Astrocyte (in vitro differentiated cells and primary cell): ENCODE measurements around the gene ZNF81. TPM values are rescaled to one million over a fixed set of nuclear protein-coding genes. Genes with fewer than 3 reads are reported as not detected.

Source experiments
- DNase-seq: peaks from one replicate; pipeline ENCODE4 v3.0.0-alpha.2; 2010; ENCODE audit warnings: low read depth
- FAIRE-seq: peaks from 2 replicates; lab custom pipeline; 2011; peaks lifted over from hg19 to GRCh38; lab: Jason Lieb, UNC
- H2AFZ ChIP-seq: 2 replicates; pipeline ENCODE4 v1.6.0; 2012; ENCODE audit warnings: low read depth, low read length, inconsistent platforms
- H3K27ac ChIP-seq: 2 replicates; pipeline ENCODE4 v1.5.1; 2011; ENCODE audit warnings: low read depth, low read length, inconsistent platforms
- H3K27me3 ChIP-seq: 2 replicates; pipeline ENCODE4 v1.6.0; 2011; ENCODE audit warnings: low read length, inconsistent platforms; ENCODE audit not compliant: insufficient read depth
- H3K36me3 ChIP-seq: 2 replicates; pipeline ENCODE4 v1.5.1; 2011; ENCODE audit warnings: low read length, inconsistent platforms; ENCODE audit not compliant: insufficient read depth
- H3K4me1 ChIP-seq: 2 replicates; pipeline ENCODE4 v1.5.1; 2011; ENCODE audit warnings: low read length, inconsistent platforms; ENCODE audit not compliant: insufficient read depth
- H3K4me2 ChIP-seq: 2 replicates; pipeline ENCODE4 v1.6.0; 2012; ENCODE audit warnings: low read length, inconsistent platforms
- H3K4me3 ChIP-seq: 2 replicates; pipeline ENCODE4 v1.5.1; 2011; ENCODE audit warnings: low read depth, mild to moderate bottlenecking, low read length, inconsistent platforms; ENCODE audit not compliant: insufficient read depth
- H3K79me2 ChIP-seq: 2 replicates; pipeline ENCODE4 v1.6.0; 2012; ENCODE audit warnings: mild to moderate bottlenecking, low read length, inconsistent platforms; ENCODE audit not compliant: insufficient read depth
- H3K9ac ChIP-seq: 2 replicates; pipeline ENCODE4 v1.6.0; 2012; ENCODE audit warnings: mild to moderate bottlenecking, low read length, inconsistent platforms
- H3K9me3 ChIP-seq: 2 replicates; pipeline ENCODE4 v1.5.1; 2012; ENCODE audit warnings: low read depth, mild to moderate bottlenecking, low read length, inconsistent platforms; ENCODE audit not compliant: insufficient read depth
- H4K20me1 ChIP-seq: 2 replicates; pipeline ENCODE4 v1.6.0; 2012; ENCODE audit warnings: low read length, inconsistent platforms; ENCODE audit not compliant: insufficient read depth
- H3K27ac Mint-ChIP-seq: one replicate; pipeline ENCODE4 v1.8.0; 2021; ENCODE audit warnings: mild to moderate bottlenecking, mixed read lengths; ENCODE audit not compliant: unreplicated experiment
- H3K27me3 Mint-ChIP-seq: one replicate; pipeline ENCODE4 v1.8.0; 2021; ENCODE audit warnings: low read depth, mixed read lengths; ENCODE audit not compliant: unreplicated experiment
- H3K36me3 Mint-ChIP-seq: one replicate; pipeline ENCODE4 v1.8.0; 2021; ENCODE audit warnings: low read depth, mixed read lengths; ENCODE audit not compliant: unreplicated experiment
- H3K4me1 Mint-ChIP-seq: one replicate; pipeline ENCODE4 v1.8.0; 2021; ENCODE audit warnings: low read depth, mixed read lengths; ENCODE audit not compliant: unreplicated experiment
- H3K4me3 Mint-ChIP-seq: one replicate; pipeline ENCODE4 v1.8.0; 2021; ENCODE audit warnings: mild to moderate bottlenecking, moderate library complexity, mixed read lengths; ENCODE audit not compliant: unreplicated experiment
- H3K9me3 Mint-ChIP-seq: one replicate; pipeline ENCODE4 v1.8.0; 2021; ENCODE audit warnings: mild to moderate bottlenecking, mixed read lengths; ENCODE audit not compliant: unreplicated experiment
- EZH2 ChIP-seq: IDR thresholded peaks from 2 replicates; pipeline ENCODE4 v1.6.1; 2012; ENCODE audit warnings: mild to moderate bottlenecking, low read length, inconsistent platforms; ENCODE audit not compliant: insufficient read depth
- total RNA-seq: library from RNA; stranded (reverse); gene quantifications from 2 replicates; pipeline ENCODE4 v1.2.1, GENCODE V29; 2021
- TF ChIP-seq, protein P1 (sequence below): IDR thresholded peaks from 2 replicates; pipeline ENCODE4 v1.5.1; 2011; ENCODE audit warnings: low read depth, mild to moderate bottlenecking, inconsistent platforms, low read length, moderate library complexity; ENCODE audit not compliant: insufficient read depth

The ZNF81 gene
- total RNA-seq, 1 donor from 2014 or later, result 8.6 TPM

- no peaks in the 10 kb centered on the region for H3K36me3 Mint-ChIP-seq
- Histone ChIP-seq H2AFZ (no peak overlapping the region), H3K27me3 (no peaks in the 10 kb centered on the region), H3K4me1 (no peaks in the 10 kb centered on the region), H3K27ac (no peak overlapping the region), H3K9ac (no peak overlapping the region), H4K20me1 (no peaks in the 10 kb centered on the region), H3K9me3 (no peaks in the 10 kb centered on the region), H3K4me2 (no peak overlapping the region), H3K4me3 (no peak overlapping the region), H3K79me2 (no peaks in the 10 kb centered on the region), H3K36me3 (no peaks in the 10 kb centered on the region)
- H3K4me3 Mint-ChIP-seq, result no peak overlapping the region
- no peak for FAIRE-seq
- no peaks in the 10 kb centered on the region for H3K4me1 Mint-ChIP-seq
- no peak for TF ChIP-seq EZH2
- TF ChIP-seq, protein P1, sequence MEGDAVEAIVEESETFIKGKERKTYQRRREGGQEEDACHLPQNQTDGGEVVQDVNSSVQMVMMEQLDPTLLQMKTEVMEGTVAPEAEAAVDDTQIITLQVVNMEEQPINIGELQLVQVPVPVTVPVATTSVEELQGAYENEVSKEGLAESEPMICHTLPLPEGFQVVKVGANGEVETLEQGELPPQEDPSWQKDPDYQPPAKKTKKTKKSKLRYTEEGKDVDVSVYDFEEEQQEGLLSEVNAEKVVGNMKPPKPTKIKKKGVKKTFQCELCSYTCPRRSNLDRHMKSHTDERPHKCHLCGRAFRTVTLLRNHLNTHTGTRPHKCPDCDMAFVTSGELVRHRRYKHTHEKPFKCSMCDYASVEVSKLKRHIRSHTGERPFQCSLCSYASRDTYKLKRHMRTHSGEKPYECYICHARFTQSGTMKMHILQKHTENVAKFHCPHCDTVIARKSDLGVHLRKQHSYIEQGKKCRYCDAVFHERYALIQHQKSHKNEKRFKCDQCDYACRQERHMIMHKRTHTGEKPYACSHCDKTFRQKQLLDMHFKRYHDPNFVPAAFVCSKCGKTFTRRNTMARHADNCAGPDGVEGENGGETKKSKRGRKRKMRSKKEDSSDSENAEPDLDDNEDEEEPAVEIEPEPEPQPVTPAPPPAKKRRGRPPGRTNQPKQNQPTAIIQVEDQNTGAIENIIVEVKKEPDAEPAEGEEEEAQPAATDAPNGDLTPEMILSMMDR, result no peak
- no peaks in the 10 kb centered on the region for H3K9me3 Mint-ChIP-seq
- H3K27me3 Mint-ChIP-seq, result no peaks in the 10 kb centered on the region
- no peak overlapping the region for H3K27ac Mint-ChIP-seq
- DNase-seq, result no peak
These were observed 29.2 kb upstream of the ZNF81 start for GRCh38 chrX:47807548-47807947.

DNA sequence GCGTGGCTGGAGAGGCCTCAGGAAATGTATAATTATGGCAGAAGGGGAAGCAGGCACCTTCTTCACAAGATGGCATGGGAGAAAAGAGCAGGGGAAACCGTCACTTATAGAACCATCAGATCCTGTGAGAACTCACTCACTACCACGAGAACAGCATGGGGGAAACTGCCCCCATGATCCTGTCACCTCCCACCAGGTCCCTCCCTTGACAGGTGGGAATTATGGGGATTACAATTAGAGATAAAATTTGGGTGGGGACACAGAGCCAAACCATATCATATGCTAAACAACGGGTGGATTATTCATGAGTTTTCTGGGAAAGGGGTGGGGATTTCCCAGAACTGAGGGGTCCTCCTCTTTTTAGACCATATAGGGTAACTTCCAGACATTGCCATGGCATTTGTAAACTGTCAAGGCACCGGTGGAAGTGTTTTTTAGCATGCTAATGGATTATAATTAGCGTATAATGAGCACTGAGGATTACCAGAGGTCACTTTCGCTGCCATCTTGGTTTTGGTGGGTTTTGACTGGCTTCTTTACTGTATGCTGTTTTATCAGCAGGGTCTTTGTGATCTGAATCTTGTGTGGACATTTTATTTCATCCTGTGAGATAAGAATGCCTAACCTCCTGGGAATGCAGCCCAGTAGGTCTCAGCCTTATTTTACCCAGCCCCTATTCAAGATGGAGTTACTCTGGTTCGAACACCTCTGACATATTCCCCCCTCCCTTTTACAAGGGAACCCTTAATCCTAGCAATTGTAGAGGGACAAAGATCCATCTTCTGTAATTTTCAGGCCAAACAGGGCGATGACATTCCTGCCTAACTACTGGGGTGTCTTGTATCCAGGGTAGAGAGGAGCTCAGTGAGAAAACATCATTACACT is 27.6 kb upstream of the ZNF81 start:
- no peak overlapping the region for H3K27ac ChIP-seq
- DNase-seq (no peak), FAIRE-seq (no peak)
- no peaks in the 10 kb centered on the region for H3K36me3 ChIP-seq
- no peaks in the 10 kb centered on the region for H4K20me1 ChIP-seq
- no peak for TF ChIP-seq EZH2
- TF ChIP-seq, protein P1, result no peak
- H3K4me1 Mint-ChIP-seq, result no peaks in the 10 kb centered on the region
- H3K4me2 ChIP-seq, result no peak overlapping the region
- no peak overlapping the region for H3K4me3 Mint-ChIP-seq
- no peaks in the 10 kb centered on the region for H3K9me3 ChIP-seq
- H2AFZ ChIP-seq, result no peak overlapping the region
- no peak overlapping the region for H3K4me3 ChIP-seq
- H3K9ac ChIP-seq, result no peak overlapping the region
- H3K36me3 Mint-ChIP-seq, result no peaks in the 10 kb centered on the region
- no peaks in the 10 kb centered on the region for H3K27me3 ChIP-seq
- H3K4me1 ChIP-seq, result no peaks in the 10 kb centered on the region
- no peaks in the 10 kb centered on the region for H3K9me3 Mint-ChIP-seq
- no peaks in the 10 kb centered on the region for H3K79me2 ChIP-seq
- no peak overlapping the region for H3K27ac Mint-ChIP-seq
- no peaks in the 10 kb centered on the region for H3K27me3 Mint-ChIP-seq

GRCh38 chrX:47814851-47815250 is 21.9 kb upstream of the ZNF81 start:
- no peaks in the 10 kb centered on the region for H3K36me3 Mint-ChIP-seq
- no peak overlapping the region for H2AFZ ChIP-seq
- no peak overlapping the region for H3K27ac ChIP-seq
- H3K4me3 ChIP-seq, result no peak overlapping the region
- H3K4me1 Mint-ChIP-seq, result peaks cover 12% of the 10 kb centered on the region
- H3K9me3 Mint-ChIP-seq, result no peaks in the 10 kb centered on the region
- no peaks in the 10 kb centered on the region for H3K79me2 ChIP-seq
- DNase-seq (no peak), FAIRE-seq (no peak)
- H3K9me3 ChIP-seq, result no peaks in the 10 kb centered on the region
- no peak overlapping the region for H3K9ac ChIP-seq
- H3K4me1 ChIP-seq, result no peaks in the 10 kb centered on the region
- no peak overlapping the region for H3K4me3 Mint-ChIP-seq
- no peak overlapping the region for H3K4me2 ChIP-seq
- no peaks in the 10 kb centered on the region for H3K36me3 ChIP-seq
- H3K27ac Mint-ChIP-seq, result no peak overlapping the region
- no peaks in the 10 kb centered on the region for H4K20me1 ChIP-seq
- no peaks in the 10 kb centered on the region for H3K27me3 Mint-ChIP-seq
- TF ChIP-seq EZH2, result no peak
- TF ChIP-seq, protein P1, result no peak
- H3K27me3 ChIP-seq, result no peaks in the 10 kb centered on the region
